Panc1 (cell line): ENCODE results near the gene LRRC71.

Experiments used
- SIN3A ChIP-seq: IDR thresholded peaks from 2 replicates; pipeline ENCODE4 v1.6.1; 2012; ENCODE audit warnings: low read depth, mild to moderate bottlenecking, low read length, moderate library complexity, borderline replicate concordance; ENCODE audit not compliant: insufficient read depth
- TCF7L2 ChIP-seq: IDR thresholded peaks from 2 replicates; pipeline ENCODE4 v1.6.1; 2011; ENCODE audit warnings: mild to moderate bottlenecking, low read depth, low read length, inconsistent platforms
- TF ChIP-seq, protein P1 (sequence below): fragments of 450-650 bp; IDR thresholded peaks from 2 replicates; pipeline ENCODE4 v1.5.1; 2017; ENCODE audit warnings: mild to moderate bottlenecking

DNA sequence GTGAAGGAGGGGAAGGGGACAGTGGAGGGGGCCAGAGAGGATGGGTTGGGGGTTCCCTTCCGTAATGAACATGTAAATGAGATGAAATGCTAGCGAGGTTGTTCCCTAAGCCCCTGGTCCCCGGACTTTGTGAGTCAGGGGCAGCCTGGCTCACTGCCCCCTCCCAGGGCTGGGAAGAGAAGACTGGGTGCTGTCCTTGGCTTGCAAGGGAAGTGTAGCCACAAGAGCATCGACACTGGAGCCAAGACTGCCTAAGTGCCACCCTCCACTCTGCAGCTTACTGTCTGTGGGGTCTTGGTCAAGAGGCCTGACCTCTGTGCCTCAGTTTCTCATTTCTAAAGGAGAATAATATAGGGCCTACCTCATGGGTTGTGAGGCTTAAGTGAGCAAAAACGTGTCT, 26.4 kb upstream of the LRRC71 start:
- TF ChIP-seq, protein P1, sequence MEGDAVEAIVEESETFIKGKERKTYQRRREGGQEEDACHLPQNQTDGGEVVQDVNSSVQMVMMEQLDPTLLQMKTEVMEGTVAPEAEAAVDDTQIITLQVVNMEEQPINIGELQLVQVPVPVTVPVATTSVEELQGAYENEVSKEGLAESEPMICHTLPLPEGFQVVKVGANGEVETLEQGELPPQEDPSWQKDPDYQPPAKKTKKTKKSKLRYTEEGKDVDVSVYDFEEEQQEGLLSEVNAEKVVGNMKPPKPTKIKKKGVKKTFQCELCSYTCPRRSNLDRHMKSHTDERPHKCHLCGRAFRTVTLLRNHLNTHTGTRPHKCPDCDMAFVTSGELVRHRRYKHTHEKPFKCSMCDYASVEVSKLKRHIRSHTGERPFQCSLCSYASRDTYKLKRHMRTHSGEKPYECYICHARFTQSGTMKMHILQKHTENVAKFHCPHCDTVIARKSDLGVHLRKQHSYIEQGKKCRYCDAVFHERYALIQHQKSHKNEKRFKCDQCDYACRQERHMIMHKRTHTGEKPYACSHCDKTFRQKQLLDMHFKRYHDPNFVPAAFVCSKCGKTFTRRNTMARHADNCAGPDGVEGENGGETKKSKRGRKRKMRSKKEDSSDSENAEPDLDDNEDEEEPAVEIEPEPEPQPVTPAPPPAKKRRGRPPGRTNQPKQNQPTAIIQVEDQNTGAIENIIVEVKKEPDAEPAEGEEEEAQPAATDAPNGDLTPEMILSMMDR, result no peak
- no peak for TF ChIP-seq SIN3A
- no peak for TF ChIP-seq TCF7L2
